GM23338 (cell line): ENCODE data around the gene GUCY1A2. TPM values are rescaled to one million over a fixed set of nuclear protein-coding genes. Genes with fewer than 3 reads are reported as not detected.

ENCODE experiments used
- ATAC-seq: fragments of 200-7000 bp; cut with Tn5 transposase; 3 replicates; pipeline ENCODE4 v1.9.1; 2020
- DNase-seq: peaks from one replicate; pipeline ENCODE4 v3.0.0-alpha.2; 2015; ENCODE audit warnings: low spot score
- H2AFZ ChIP-seq: fragments of 200-600 bp; sonication (generic); 2 replicates; pipeline ENCODE4 v1.8.0; 2016; ENCODE audit warnings: antibody characterized with exemption, mild to moderate bottlenecking, moderate library complexity
- H3F3A ChIP-seq: fragments of 200-600 bp; sonication (generic); replicated peaks from 2 replicates; pipeline ENCODE4 v1.8.0; 2017; ENCODE audit warnings: antibody characterized with exemption, mixed run types, low read depth
- H3K27ac ChIP-seq: fragments of 200-600 bp; sonication (generic); 2 replicates; pipeline ENCODE4 v1.6.1; 2016; ENCODE audit warnings: low read depth
- H3K27me3 ChIP-seq: fragments of 200-600 bp; sonication (generic); 2 replicates; pipeline ENCODE4 v1.8.0; 2016; ENCODE audit warnings: mild to moderate bottlenecking, mixed run types, moderate library complexity; ENCODE audit not compliant: insufficient read depth
- H3K36me3 ChIP-seq: fragments of 200-600 bp; sonication (generic); 2 replicates; pipeline ENCODE4 v1.8.0; 2016; ENCODE audit warnings: mild to moderate bottlenecking; ENCODE audit not compliant: insufficient read depth
- H3K4me1 ChIP-seq: fragments of 200-600 bp; sonication (generic); 2 replicates; pipeline ENCODE4 v1.8.0; 2016; ENCODE audit warnings: mild to moderate bottlenecking, moderate library complexity; ENCODE audit not compliant: insufficient read depth
- H3K4me2 ChIP-seq: fragments of 200-600 bp; sonication (generic); 2 replicates; pipeline ENCODE4 v1.7.1; 2017; ENCODE audit warnings: mixed run types
- H3K4me3 ChIP-seq: fragments of 200-600 bp; sonication (generic); 2 replicates; pipeline ENCODE4 v1.6.1; 2016; ENCODE audit warnings: mixed run types
- H3K79me2 ChIP-seq: fragments of 200-600 bp; sonication (generic); replicated peaks from 2 replicates; pipeline ENCODE4 v1.8.0; 2017; ENCODE audit warnings: mild to moderate bottlenecking; ENCODE audit not compliant: insufficient read depth
- H3K9me2 ChIP-seq: fragments of 200-600 bp; sonication (generic); 2 replicates; pipeline ENCODE4 v1.8.0; 2017; ENCODE audit not compliant: insufficient read depth
- H4K20me1 ChIP-seq: fragments of 200-600 bp; sonication (generic); replicated peaks from 2 replicates; pipeline ENCODE4 v1.8.0; 2017; ENCODE audit warnings: mild to moderate bottlenecking; ENCODE audit not compliant: insufficient read depth
- H3K27ac Mint-ChIP-seq: 2 replicates; pipeline ENCODE4 v1.8.0; 2020; ENCODE audit warnings: inconsistent platforms, mild to moderate bottlenecking, moderate library complexity, mixed read lengths
- H3K27me3 Mint-ChIP-seq: 3 replicates; pipeline ENCODE4 v1.8.0; 2022; ENCODE audit warnings: low read depth, mild to moderate bottlenecking, moderate library complexity, mixed read lengths, inconsistent platforms; ENCODE audit not compliant: insufficient read depth, poor library complexity
- H3K36me3 Mint-ChIP-seq: 3 replicates; pipeline ENCODE4 v1.8.0; 2021; ENCODE audit warnings: low read depth, mild to moderate bottlenecking, inconsistent platforms, moderate library complexity, mixed read lengths
- H3K4me1 Mint-ChIP-seq: 3 replicates; pipeline ENCODE4 v1.8.0; 2020; ENCODE audit warnings: mild to moderate bottlenecking, inconsistent platforms, mixed read lengths
- H3K4me3 Mint-ChIP-seq: 3 replicates; pipeline ENCODE4 v1.8.0; 2021; ENCODE audit warnings: moderate library complexity, mild to moderate bottlenecking, inconsistent platforms, mixed read lengths
- H3K9me3 Mint-ChIP-seq: 3 replicates; pipeline ENCODE4 v1.8.0; 2020; ENCODE audit warnings: moderate library complexity, mild to moderate bottlenecking, inconsistent platforms, mixed read lengths
- CREB1 ChIP-seq: fragments of 250-450 bp; sonication (Bioruptor Pico); IDR thresholded peaks from 2 replicates; pipeline ENCODE4 v1.5.0; 2020; ENCODE audit warnings: low read depth, mild to moderate bottlenecking, moderate library complexity
- EZH2 ChIP-seq: fragments of 200-600 bp; sonication (generic); IDR thresholded peaks from one replicate; pipeline ENCODE4 v1.8.0; 2017; ENCODE audit warnings: antibody characterized with exemption, mild to moderate bottlenecking, low read depth; ENCODE audit not compliant: unreplicated experiment
- EZH2phosphoT487 ChIP-seq: fragments of 200-600 bp; sonication (generic); IDR thresholded peaks from one replicate; pipeline ENCODE4 v1.8.1; 2018; ENCODE audit warnings: antibody characterized with exemption; ENCODE audit not compliant: unreplicated experiment
- JUNB ChIP-seq: IDR thresholded peaks from one replicate; pipeline ENCODE4 v1.6.1; 2016; ENCODE audit warnings: antibody characterized with exemption; ENCODE audit not compliant: unreplicated experiment
- NANOG ChIP-seq: IDR thresholded peaks from 2 replicates; pipeline ENCODE4 v1.6.1; 2016; ENCODE audit warnings: antibody characterized with exemption, borderline replicate concordance
- POLR2AphosphoS5 ChIP-seq: IDR thresholded peaks from 2 replicates; pipeline ENCODE4 v1.6.1; 2016; ENCODE audit warnings: antibody characterized with exemption, low read depth
- REST ChIP-seq: IDR thresholded peaks from one replicate; pipeline ENCODE4 v1.6.1; 2018; ENCODE audit warnings: antibody characterized with exemption; ENCODE audit not compliant: unreplicated experiment
- STAT1 ChIP-seq: IDR thresholded peaks from one replicate; pipeline ENCODE4 v1.6.1; 2016; ENCODE audit warnings: antibody characterized with exemption; ENCODE audit not compliant: unreplicated experiment
- ZNF114 ChIP-seq: fragments of 250-450 bp; sonication (Bioruptor Pico); IDR thresholded peaks from 2 replicates; pipeline ENCODE4 v1.5.0; 2020; ENCODE audit warnings: mild to moderate bottlenecking, moderate library complexity
- ZNF331 ChIP-seq: fragments of 250-450 bp; sonication (Bioruptor Pico); IDR thresholded peaks from 2 replicates; pipeline ENCODE4 v1.5.0; 2020; ENCODE audit warnings: low read depth, mild to moderate bottlenecking, moderate library complexity
- polyA plus RNA-seq: library from polyadenylated mRNA; unstranded; fragments of >200 nt; fragmentation: Nextera tagmentation; extraction: Ambion mirVana; gene quantifications from 2 replicates; pipeline ENCODE4 v1.2.1, GENCODE V29; 2016
- total RNA-seq: library from RNA; depleted of rRNA; stranded (reverse); fragments of >200 nt; shearing (Covaris generic); gene quantifications from 2 replicates; pipeline ENCODE4 v1.2.3, GENCODE V29; 2014
- TF ChIP-seq, protein P1 (sequence below), 2 experiments: fragments of 200-600 bp in 1 of 2; sonication (generic) in 1 of 2; conservative IDR thresholded peaks; 2 replicates each; pipeline versions ENCODE4 v1.5.1 to v1.6.1; 2016 to 2017; ENCODE audit warnings: antibody characterized with exemption in 2 of 2, low read depth in 2 of 2, mild to moderate bottlenecking in 2 of 2, moderate library complexity in 1 of 2
- TF ChIP-seq, protein P2 (sequence below): IDR thresholded peaks from 2 replicates; pipeline ENCODE4 v1.6.1; 2016; ENCODE audit warnings: antibody characterized with exemption
- TF ChIP-seq, protein P3 (sequence below): fragments of 250-450 bp; sonication (Bioruptor Pico); IDR thresholded peaks from 2 replicates; pipeline ENCODE4 v1.5.0; 2020; ENCODE audit warnings: mild to moderate bottlenecking, moderate library complexity

The GUCY1A2 gene
- total and polyA plus RNA-seq, 2 experiments from 2014 or later = 0.36 to 1.4 TPM

DNA sequence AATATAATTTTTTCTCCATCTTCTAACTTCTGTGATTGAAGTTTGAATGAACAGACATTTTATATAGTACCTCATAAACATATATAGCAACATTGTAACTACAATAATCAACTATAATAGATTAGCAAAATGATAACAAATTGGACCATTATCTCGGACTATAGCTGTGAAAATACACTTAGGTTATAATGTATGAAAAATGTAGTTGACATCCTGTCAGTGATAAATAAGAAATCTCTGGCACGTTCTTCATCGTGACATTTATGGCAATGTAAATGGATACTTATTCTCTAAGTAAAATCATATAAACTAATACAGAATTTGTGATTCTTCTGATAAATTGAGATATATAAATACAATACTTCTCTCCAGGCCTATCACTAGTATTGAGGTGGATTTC, 333.3 kb downstream of the GUCY1A2 start:
- H3K36me3 ChIP-seq = no peaks in the 10 kb centered on the region
- no peak overlapping the region for H3K27ac Mint-ChIP-seq
- H3F3A ChIP-seq = no peaks in the 10 kb centered on the region
- no peaks in the 10 kb centered on the region for H3K9me3 Mint-ChIP-seq
- H4K20me1 ChIP-seq = no peaks in the 10 kb centered on the region
- no peak overlapping the region for H3K27ac ChIP-seq
- ATAC-seq (no peak), DNase-seq (no peak)
- H3K36me3 Mint-ChIP-seq = no peaks in the 10 kb centered on the region
- H2AFZ ChIP-seq = no peak overlapping the region
- H3K27me3 Mint-ChIP-seq = no peaks in the 10 kb centered on the region
- no peaks in the 10 kb centered on the region for H3K4me1 ChIP-seq
- no peak overlapping the region for H3K4me3 ChIP-seq
- H3K4me3 Mint-ChIP-seq = no peak overlapping the region
- peaks cover 1% of the 10 kb centered on the region; the same call in 2 of the 3 replicates for H3K4me1 Mint-ChIP-seq
- H3K9me2 ChIP-seq = no peaks in the 10 kb centered on the region
- no peaks in the 10 kb centered on the region for H3K27me3 ChIP-seq
- TF ChIP-seq, protein P1, sequence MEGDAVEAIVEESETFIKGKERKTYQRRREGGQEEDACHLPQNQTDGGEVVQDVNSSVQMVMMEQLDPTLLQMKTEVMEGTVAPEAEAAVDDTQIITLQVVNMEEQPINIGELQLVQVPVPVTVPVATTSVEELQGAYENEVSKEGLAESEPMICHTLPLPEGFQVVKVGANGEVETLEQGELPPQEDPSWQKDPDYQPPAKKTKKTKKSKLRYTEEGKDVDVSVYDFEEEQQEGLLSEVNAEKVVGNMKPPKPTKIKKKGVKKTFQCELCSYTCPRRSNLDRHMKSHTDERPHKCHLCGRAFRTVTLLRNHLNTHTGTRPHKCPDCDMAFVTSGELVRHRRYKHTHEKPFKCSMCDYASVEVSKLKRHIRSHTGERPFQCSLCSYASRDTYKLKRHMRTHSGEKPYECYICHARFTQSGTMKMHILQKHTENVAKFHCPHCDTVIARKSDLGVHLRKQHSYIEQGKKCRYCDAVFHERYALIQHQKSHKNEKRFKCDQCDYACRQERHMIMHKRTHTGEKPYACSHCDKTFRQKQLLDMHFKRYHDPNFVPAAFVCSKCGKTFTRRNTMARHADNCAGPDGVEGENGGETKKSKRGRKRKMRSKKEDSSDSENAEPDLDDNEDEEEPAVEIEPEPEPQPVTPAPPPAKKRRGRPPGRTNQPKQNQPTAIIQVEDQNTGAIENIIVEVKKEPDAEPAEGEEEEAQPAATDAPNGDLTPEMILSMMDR (conservative IDR thresholded peaks at IDR 0.05; ENCODE audit: low read depth in 2 of 2) = no peak
- TF ChIP-seq ZNF331 = no peak
- TF ChIP-seq POLR2AphosphoS5 = no peak
- no peak for TF ChIP-seq NANOG
- no peak for TF ChIP-seq CREB1 (CRISPR knock-in tag)
- TF ChIP-seq, protein P2, sequence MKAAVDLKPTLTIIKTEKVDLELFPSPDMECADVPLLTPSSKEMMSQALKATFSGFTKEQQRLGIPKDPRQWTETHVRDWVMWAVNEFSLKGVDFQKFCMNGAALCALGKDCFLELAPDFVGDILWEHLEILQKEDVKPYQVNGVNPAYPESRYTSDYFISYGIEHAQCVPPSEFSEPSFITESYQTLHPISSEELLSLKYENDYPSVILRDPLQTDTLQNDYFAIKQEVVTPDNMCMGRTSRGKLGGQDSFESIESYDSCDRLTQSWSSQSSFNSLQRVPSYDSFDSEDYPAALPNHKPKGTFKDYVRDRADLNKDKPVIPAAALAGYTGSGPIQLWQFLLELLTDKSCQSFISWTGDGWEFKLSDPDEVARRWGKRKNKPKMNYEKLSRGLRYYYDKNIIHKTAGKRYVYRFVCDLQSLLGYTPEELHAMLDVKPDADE = no peak
- TF ChIP-seq REST = no peak
- TF ChIP-seq EZH2 = no peak
- TF ChIP-seq, protein P3, sequence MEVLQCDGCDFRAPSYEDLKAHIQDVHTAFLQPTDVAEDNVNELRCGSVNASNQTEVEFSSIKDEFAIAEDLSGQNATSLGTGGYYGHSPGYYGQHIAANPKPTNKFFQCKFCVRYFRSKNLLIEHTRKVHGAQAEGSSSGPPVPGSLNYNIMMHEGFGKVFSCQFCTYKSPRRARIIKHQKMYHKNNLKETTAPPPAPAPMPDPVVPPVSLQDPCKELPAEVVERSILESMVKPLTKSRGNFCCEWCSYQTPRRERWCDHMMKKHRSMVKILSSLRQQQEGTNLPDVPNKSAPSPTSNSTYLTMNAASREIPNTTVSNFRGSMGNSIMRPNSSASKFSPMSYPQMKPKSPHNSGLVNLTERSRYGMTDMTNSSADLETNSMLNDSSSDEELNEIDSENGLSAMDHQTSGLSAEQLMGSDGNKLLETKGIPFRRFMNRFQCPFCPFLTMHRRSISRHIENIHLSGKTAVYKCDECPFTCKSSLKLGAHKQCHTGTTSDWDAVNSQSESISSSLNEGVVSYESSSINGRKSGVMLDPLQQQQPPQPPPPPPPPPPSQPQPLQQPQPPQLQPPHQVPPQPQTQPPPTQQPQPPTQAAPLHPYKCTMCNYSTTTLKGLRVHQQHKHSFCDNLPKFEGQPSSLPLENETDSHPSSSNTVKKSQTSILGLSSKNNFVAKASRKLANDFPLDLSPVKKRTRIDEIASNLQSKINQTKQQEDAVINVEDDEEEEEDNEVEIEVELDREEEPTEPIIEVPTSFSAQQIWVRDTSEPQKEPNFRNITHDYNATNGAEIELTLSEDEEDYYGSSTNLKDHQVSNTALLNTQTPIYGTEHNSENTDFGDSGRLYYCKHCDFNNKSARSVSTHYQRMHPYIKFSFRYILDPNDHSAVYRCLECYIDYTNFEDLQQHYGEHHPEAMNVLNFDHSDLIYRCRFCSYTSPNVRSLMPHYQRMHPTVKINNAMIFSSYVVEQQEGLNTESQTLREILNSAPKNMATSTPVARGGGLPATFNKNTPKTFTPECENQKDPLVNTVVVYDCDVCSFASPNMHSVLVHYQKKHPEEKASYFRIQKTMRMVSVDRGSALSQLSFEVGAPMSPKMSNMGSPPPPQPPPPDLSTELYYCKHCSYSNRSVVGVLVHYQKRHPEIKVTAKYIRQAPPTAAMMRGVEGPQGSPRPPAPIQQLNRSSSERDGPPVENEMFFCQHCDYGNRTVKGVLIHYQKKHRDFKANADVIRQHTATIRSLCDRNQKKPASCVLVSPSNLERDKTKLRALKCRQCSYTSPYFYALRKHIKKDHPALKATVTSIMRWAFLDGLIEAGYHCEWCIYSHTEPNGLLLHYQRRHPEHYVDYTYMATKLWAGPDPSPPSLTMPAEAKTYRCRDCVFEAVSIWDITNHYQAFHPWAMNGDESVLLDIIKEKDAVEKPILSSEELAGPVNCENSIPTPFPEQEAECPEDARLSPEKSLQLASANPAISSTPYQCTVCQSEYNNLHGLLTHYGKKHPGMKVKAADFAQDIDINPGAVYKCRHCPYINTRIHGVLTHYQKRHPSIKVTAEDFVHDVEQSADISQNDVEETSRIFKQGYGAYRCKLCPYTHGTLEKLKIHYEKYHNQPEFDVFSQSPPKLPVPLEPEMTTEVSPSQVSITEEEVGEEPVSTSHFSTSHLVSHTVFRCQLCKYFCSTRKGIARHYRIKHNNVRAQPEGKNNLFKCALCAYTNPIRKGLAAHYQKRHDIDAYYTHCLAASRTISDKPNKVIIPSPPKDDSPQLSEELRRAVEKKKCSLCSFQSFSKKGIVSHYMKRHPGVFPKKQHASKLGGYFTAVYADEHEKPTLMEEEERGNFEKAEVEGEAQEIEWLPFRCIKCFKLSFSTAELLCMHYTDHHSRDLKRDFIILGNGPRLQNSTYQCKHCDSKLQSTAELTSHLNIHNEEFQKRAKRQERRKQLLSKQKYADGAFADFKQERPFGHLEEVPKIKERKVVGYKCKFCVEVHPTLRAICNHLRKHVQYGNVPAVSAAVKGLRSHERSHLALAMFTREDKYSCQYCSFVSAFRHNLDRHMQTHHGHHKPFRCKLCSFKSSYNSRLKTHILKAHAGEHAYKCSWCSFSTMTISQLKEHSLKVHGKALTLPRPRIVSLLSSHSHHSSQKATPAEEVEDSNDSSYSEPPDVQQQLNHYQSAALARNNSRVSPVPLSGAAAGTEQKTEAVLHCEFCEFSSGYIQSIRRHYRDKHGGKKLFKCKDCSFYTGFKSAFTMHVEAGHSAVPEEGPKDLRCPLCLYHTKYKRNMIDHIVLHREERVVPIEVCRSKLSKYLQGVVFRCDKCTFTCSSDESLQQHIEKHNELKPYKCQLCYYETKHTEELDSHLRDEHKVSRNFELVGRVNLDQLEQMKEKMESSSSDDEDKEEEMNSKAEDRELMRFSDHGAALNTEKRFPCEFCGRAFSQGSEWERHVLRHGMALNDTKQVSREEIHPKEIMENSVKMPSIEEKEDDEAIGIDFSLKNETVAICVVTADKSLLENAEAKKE = no peak
- no peak for TF ChIP-seq EZH2phosphoT487
- no peak for TF ChIP-seq JUNB
- no peak for TF ChIP-seq STAT1
- TF ChIP-seq ZNF114 (CRISPR knock-in tag) = no peak
- H3K79me2 ChIP-seq = no peaks in the 10 kb centered on the region
- no peak overlapping the region for H3K4me2 ChIP-seq
